Measurements from ENCODE around the gene CYP4F11.

The CYP4F11 gene

DNA sequence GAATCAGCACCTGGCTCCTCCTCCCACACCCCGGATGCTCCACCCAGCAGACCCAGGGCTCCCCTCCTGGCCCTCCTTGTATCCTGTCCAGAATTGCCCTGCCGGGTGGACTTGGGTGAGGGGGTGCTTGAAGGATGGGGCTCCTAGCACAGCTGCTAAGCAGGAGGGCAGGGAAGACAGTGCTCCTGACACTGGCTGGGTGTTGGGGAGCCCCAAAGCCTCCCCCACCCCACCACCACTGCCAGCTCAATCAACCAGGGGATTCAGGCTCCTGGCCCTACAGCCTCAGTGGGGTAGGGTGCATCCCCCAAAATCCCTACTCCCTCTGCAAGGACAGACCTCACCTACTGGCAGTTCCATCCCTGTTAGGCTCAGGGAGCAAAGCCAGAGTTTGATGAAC is 2.6 kb upstream of the CYP4F11 start:
- no peak for DNase-seq (ENCODE audit: low spot score)
- TF ChIP-seq, protein P1, sequence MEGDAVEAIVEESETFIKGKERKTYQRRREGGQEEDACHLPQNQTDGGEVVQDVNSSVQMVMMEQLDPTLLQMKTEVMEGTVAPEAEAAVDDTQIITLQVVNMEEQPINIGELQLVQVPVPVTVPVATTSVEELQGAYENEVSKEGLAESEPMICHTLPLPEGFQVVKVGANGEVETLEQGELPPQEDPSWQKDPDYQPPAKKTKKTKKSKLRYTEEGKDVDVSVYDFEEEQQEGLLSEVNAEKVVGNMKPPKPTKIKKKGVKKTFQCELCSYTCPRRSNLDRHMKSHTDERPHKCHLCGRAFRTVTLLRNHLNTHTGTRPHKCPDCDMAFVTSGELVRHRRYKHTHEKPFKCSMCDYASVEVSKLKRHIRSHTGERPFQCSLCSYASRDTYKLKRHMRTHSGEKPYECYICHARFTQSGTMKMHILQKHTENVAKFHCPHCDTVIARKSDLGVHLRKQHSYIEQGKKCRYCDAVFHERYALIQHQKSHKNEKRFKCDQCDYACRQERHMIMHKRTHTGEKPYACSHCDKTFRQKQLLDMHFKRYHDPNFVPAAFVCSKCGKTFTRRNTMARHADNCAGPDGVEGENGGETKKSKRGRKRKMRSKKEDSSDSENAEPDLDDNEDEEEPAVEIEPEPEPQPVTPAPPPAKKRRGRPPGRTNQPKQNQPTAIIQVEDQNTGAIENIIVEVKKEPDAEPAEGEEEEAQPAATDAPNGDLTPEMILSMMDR (IDR thresholded peaks at IDR 0.05; ENCODE audit: extremely low read depth, missing control alignments) = no peak

DNA sequence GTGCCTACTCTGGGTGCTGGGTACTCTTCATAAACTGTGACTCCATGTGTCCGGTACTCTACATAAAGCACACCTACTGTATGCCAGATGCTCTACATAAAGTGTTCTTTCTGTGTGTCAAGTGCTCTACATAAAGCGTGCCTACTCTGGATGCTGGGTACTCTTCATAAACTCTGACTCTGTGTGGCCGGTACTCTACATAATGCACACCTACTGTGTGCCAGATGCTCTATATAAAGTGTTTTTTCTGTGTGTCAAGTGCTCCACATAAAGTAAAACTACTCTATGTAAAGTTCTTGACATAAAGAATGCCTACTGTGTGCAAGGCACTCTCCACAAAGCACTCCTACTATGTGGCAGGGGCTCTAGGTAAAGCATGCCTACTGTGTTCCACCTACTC is 1.8 kb upstream of the CYP4F11 start:
- DNase-seq (ENCODE audit: low spot score) = no peak

DNA sequence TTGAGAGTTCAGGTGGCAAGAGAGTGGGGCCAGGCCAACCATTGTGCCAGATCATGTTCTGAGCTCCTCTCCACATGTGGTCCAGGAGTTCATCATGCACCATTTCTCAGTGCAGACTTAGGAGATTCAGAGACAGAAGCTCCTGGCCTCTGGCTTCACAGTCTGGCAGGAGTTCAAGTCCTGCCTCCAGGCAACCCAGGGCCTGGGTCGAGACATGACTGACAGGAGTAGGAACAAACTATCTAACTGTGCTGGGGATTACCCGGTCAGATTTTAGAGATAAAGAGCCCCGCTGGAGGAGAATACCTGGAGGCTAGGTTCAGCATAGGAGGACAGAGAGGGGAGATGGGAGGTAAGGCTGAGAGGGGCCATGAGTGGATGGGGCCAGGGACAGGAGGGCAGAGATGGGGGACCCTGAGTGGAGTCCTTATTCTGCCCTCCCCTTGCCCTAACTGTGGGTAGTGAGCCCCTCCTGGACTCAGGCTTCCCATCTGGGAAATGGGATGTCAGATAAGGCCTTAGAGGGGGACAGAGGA is 906 bp upstream of the CYP4F11 start:
- TF ChIP-seq, protein P1 (IDR thresholded peaks at IDR 0.05; ENCODE audit: extremely low read depth, missing control alignments) = no peak
- peak; percentile 2 for DNase-seq (ENCODE audit: low spot score)

More for the DNA sequence above, 1.8 kb upstream of the CYP4F11 start:
- TF ChIP-seq, protein P1 (IDR thresholded peaks at IDR 0.05; ENCODE audit: extremely low read depth, missing control alignments) = no peak

DNA sequence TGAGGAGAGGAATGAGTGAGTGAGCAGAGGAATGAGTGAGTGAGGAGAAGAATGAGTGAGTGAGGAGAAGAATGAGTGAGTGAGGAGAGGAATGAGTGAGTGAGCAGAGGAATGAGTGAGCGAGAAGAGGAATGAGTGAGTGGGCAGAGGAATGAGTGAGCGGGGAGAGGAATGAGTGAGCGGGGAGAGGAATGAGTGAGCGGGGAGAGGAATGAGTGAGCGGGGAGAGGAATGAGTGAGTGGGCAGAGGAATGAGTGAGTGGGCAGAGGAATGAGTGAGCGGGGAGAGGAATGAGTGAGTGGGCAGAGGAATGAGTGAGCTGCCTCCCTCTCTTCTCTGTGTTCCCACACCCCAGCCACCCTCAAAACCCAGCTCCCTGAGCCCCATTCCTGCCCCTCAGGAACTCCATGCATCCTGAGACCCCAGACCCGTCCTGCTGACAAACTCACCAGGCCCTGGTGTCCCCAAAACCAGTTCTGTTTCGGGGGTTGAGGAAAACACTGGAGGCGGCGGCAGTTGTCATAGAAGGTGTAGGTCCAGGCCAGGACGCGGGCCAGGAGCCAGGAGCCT is 483 bp downstream of the CYP4F11 start:
- DNase-seq (ENCODE audit: low spot score) = peak; percentile 1

DNA sequence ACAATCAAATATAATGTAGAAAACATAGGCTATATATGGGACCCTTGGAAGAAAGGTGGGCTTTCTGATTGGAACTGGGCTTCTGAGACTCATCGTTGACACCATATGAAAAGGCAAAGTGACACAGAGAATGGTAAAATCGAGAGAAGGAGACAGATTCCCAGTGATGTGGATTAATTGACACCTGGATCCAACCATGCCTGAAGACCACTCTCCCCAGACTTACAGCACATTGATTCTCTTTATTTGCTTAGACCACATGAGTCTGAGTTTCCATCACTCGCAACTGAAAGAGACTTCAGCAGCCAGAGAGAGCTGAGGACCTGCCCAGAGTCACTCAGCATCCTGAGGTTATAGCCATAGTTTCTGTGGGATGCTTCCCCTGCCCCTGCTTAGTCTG is 6.0 kb downstream of the CYP4F11 start:
- TF ChIP-seq, protein P1 (IDR thresholded peaks at IDR 0.05; ENCODE audit: extremely low read depth, missing control alignments) = no peak
- no peak for DNase-seq (ENCODE audit: low spot score)

DNA sequence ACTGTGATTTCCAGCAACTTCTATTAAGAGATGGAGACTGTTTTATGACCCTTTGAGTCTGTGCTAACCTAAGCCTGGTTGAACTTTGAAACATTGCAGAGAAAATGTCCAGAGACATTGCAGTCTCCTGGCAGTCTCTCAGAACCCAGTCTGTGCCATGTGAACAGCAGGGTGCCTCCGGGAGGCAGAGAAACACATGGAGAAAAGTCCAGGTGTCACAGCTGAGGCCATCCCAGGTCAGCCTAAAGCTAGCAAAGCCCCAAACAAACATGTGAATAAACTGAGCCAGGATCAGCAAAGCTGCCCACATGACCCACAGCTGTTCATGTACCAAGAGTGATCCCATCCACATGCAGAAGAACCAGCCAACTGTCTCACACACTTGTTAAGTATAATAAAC is 7.8 kb downstream of the CYP4F11 start:
- TF ChIP-seq, protein P1 (IDR thresholded peaks at IDR 0.05; ENCODE audit: extremely low read depth, missing control alignments) = no peak
- DNase-seq (ENCODE audit: low spot score) = no peak

DNA sequence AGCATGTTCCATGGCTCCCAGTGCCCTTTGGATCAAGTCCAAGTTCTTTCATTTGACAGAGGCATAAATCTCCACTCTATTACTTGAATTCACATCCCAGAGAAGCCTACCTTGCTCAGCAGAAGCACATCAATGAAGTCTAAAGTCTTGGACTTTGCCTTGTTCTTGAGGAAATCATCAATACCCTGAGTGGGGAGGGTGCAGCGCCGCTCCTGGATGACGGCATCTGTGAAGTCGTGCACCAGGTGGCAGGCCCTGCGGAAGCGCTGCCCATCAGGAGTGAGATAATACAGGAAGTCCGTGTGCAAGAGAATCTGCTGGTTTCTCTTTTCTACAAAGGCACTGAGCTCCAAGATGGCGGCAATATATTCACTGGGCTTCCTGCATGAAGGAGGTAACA is 10.6 kb downstream of the CYP4F11 start:
- no peak for DNase-seq (ENCODE audit: low spot score)
- TF ChIP-seq, protein P1 (IDR thresholded peaks at IDR 0.05; ENCODE audit: extremely low read depth, missing control alignments) = no peak

DNA sequence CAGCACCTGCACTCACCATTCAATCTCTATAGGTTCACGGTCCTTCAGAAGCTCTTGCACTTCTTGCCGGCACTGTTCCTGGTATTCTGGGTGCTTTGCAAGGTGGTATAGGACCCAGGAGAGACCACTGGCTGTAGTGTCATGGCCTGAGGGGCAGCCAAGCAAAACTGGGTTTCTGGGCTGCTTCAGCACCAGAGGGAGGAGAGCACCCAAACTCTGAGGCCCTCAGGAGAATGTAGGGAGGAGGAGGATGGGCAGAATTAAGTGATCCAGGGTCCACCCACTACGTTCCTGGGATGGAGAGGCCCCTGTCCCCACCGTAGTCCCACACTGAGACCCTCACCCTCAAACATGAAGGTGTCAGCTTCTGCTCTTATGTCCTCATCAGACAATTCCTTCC is 12.3 kb downstream of the CYP4F11 start:
- TF ChIP-seq, protein P1 (IDR thresholded peaks at IDR 0.05; ENCODE audit: extremely low read depth, missing control alignments) = no peak
- DNase-seq (ENCODE audit: low spot score) = no peak
